K562 (cell line): Measurements from ENCODE around the gene TSPOAP1. TPM values are rescaled to one million over a fixed set of nuclear protein-coding genes. Genes with fewer than 3 reads are reported as not detected.

Source experiments
- ARHGAP35 ChIP-seq: fragments of 450-650 bp; IDR thresholded peaks from 2 replicates; pipeline ENCODE4 v1.6.1; 2018; ENCODE audit not compliant: partially characterized antibody
- BRF1 ChIP-seq: IDR thresholded peaks from 3 replicates; pipeline ENCODE4 v1.6.1; 2011; ENCODE audit warnings: borderline replicate concordance, mild to moderate bottlenecking; ENCODE audit not compliant: insufficient read length; ENCODE audit errors: extremely low read depth
- ETV6 ChIP-seq, 3 experiments: fragments of 150-350 bp in 1 of 3; sonication (generic) in 1 of 3; formaldehyde crosslinking in 1 of 3; IDR thresholded peaks; 2 replicates each; pipeline versions ENCODE4 v1.6.1 to v1.8.0; 2014 to 2022; ENCODE audit warnings: borderline replicate concordance in 2 of 3, low read depth in 2 of 3, antibody characterized with exemption in 1 of 3, low read length in 1 of 3, mild to moderate bottlenecking in 1 of 3, missing genetic modification reagents in 1 of 3
- GABPB2 ChIP-seq: fragments of 250-450 bp; sonication (Bioruptor Pico); conservative IDR thresholded peaks from 2 replicates; pipeline ENCODE4 v1.5.1; 2021; ENCODE audit warnings: mild to moderate bottlenecking
- GATAD2B ChIP-seq: fragments of 450-650 bp; IDR thresholded peaks from 2 replicates; pipeline ENCODE4 v1.6.1; 2017; ENCODE audit warnings: mild to moderate bottlenecking, borderline replicate concordance
- GTF2A2 ChIP-seq: IDR thresholded peaks from 2 replicates; pipeline ENCODE4 v1.6.1; 2016; ENCODE audit warnings: mild to moderate bottlenecking, missing genetic modification characterization, missing compliant biosample characterization
- HDGF ChIP-seq: fragments of 450-650 bp; IDR thresholded peaks from 2 replicates; pipeline ENCODE4 v1.6.1; 2016
- HLTF ChIP-seq: fragments of 450-650 bp; IDR thresholded peaks from 2 replicates; pipeline ENCODE4 v1.6.1; 2016
- KAT8 ChIP-seq: fragments of 450-650 bp; IDR thresholded peaks from 2 replicates; pipeline ENCODE4 v1.6.1; 2016; ENCODE audit warnings: low read depth, mild to moderate bottlenecking
- PTRF ChIP-seq: fragments of 450-650 bp; IDR thresholded peaks from 2 replicates; pipeline ENCODE4 v1.6.1; 2016; ENCODE audit warnings: mild to moderate bottlenecking, missing genetic modification characterization, missing compliant biosample characterization
- RB1 ChIP-seq: fragments of 450-650 bp; IDR thresholded peaks from 2 replicates; pipeline ENCODE4 v1.6.1; 2017; ENCODE audit warnings: low read depth, mild to moderate bottlenecking
- RBM22 ChIP-seq: fragments of 200-400 bp; formaldehyde crosslinking; IDR thresholded peaks from 2 replicates; pipeline ENCODE4 v1.6.1; 2018; ENCODE audit warnings: low read length, low read depth; ENCODE audit not compliant: poor library complexity, severe bottlenecking
- REST ChIP-seq, 2 experiments: fragments of 450-650 bp; formaldehyde crosslinking in 1 of 2; IDR thresholded peaks; 2 replicates each; pipeline versions ENCODE4 v1.4.0 to v1.6.1; 2014 to 2020; ENCODE audit warnings: mild to moderate bottlenecking in 2 of 2, borderline replicate concordance in 1 of 2, low read depth in 1 of 2
- RHOXF2B ChIP-seq: fragments of 250-450 bp; sonication (Bioruptor Pico); conservative IDR thresholded peaks from 2 replicates; pipeline ENCODE4 v1.5.1; 2021
- SIN3A ChIP-seq, 2 experiments: fragments of 150-350 bp in 1 of 2; IDR thresholded peaks; 2 replicates each; pipeline ENCODE4 v1.6.1; 2011 to 2016; ENCODE audit warnings: borderline replicate concordance in 2 of 2, low read depth in 2 of 2, low read length in 2 of 2, mild to moderate bottlenecking in 2 of 2, moderate library complexity in 2 of 2; ENCODE audit not compliant: control insufficient read depth in 1 of 2
- TFAM ChIP-seq: fragments of 250-450 bp; sonication (Bioruptor Pico); conservative IDR thresholded peaks from 2 replicates; pipeline ENCODE4 v1.5.0; 2021; ENCODE audit warnings: mild to moderate bottlenecking, moderate library complexity
- TRIM28 ChIP-seq: fragments of 450-650 bp; IDR thresholded peaks from 2 replicates; pipeline ENCODE4 v1.6.1; 2017
- XRCC4 ChIP-seq: IDR thresholded peaks from one replicate; pipeline ENCODE4 v1.6.1; 2011; ENCODE audit not compliant: insufficient read depth, insufficient read length; ENCODE audit errors: extremely low read depth
- ZNF239 ChIP-seq: fragments of 250-450 bp; sonication (Bioruptor Pico); IDR thresholded peaks from 2 replicates; pipeline ENCODE4 v1.4.0; 2020; ENCODE audit warnings: mild to moderate bottlenecking
- ZNF444 ChIP-seq: fragments of 250-450 bp; sonication (Bioruptor Pico); IDR thresholded peaks from 2 replicates; pipeline ENCODE4 v1.4.0; 2020; ENCODE audit warnings: mild to moderate bottlenecking, moderate library complexity
- ZNF780A ChIP-seq: fragments of 250-450 bp; sonication (Bioruptor Pico); IDR thresholded peaks from 2 replicates; pipeline ENCODE4 v1.5.0; 2021; ENCODE audit warnings: mild to moderate bottlenecking
- polyA plus RNA-seq, 8 experiments: library from polyadenylated mRNA; depleted of rRNA in 4 of 8; stranded (reverse) in 5 of 8; unstranded in 3 of 8; fragments of >200 nt; fragmentation: Nextera tagmentation in 2 of 8; fragmentation: Illumina TruSeq in 1 of 8; extraction: Ambion mirVana in 2 of 8; extraction: Trizol in 1 of 8; gene quantifications; 2 replicates each; pipeline versions ENCODE4 v1.2.1 to v1.2.3, GENCODE V29; 2011 to 2014; ENCODE audit warnings: inconsistent platforms in 1 of 8, missing spikeins in 1 of 8
- total RNA-seq, 7 experiments: library from RNA; depleted of rRNA in 6 of 7; stranded (reverse); fragments of >200 nt in 6 of 7; fragmentation: Illumina TruSeq in 2 of 7; extraction: Trizol in 2 of 7; gene quantifications; 2 replicates each; pipeline versions ENCODE4 v1.2.1 to v1.2.3, GENCODE V29; 2011 to 2021; ENCODE audit warnings: low replicate concordance in 1 of 7

TSPOAP1 gene
- total and polyA plus RNA-seq, 9 of the 15 experiments (the other 6 are each of a cell fraction or from before 2014, with no cell fraction given), result 0.87 to 3.9 (median 1.8) TPM; not detected in 2

DNA sequence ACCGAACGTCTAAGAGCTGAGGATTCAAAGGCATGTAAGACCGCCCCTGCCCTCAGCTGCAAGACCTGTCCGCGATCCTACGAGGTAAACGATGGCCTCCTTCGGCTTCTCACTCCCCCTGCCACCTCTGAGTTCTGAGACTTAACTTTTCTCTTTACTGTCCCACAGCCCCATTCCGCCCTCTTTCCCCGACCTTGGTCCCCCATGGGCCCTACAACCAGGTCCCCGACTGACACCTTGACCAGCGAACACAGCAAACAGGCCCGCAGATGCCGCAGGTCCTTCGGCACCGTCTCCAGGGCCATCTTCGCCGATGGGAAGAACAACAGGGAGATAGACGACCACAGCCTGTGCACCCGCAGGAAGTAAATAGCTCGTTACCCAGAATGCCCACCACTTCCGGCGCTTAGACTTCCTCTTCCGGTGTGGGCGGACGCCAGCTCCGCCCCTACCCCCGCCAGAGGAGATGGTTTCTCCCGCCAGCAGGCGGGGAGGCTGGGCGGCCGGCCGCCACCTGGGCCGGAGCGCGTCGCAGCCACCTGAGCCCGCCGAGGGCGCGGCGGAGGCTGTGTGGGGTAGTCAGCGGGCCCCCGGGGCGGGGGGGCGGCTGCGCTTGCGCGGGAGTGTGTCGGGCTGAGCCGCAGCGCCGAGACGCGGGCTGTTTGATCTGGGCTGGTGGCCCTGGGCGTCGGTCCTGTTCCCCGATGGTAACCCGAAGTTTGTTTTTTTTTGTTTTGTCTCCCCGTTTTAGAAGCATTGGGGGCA, 23.4 kb upstream of the TSPOAP1 start, which contains the start of gene SUPT4H1 (continued):
- TF ChIP-seq TRIM28 (no peak), BRF1 (no peak), RB1 (peak; percentile 97), ZNF780A (CRISPR knock-in tag) (no peak), ETV6 (IDR thresholded peaks at IDR 0.05; ENCODE audit: borderline replicate concordance in 1 of 2, low read depth in 2 of 2, low read length in 1 of 2) (peak; percentile 31 to 70; a peak in 1 of 4 replicates), ETV6 (CRISPR knock-in tag; IDR thresholded peaks at IDR 0.05; ENCODE audit: borderline replicate concordance) (no peak), GABPB2 (CRISPR knock-in tag) (no peak), ARHGAP35 (no peak), HDGF (no peak), GATAD2B (peak; percentile 68; the same call in 1 of the 2 replicates), HLTF (no peak), ZNF239 (CRISPR knock-in tag) (no peak), GTF2A2 (no peak), ZNF444 (no peak), RHOXF2B (no peak), REST (IDR thresholded peaks at IDR 0.05; ENCODE audit: borderline replicate concordance) (peak; percentile 61; the same call in 1 of the 2 replicates), REST (CRISPR knock-in tag; IDR thresholded peaks at IDR 0.05; ENCODE audit: low read depth) (no peak; the same call in 1 of the 2 replicates), RBM22 (no peak), TFAM (CRISPR knock-in tag) (no peak), SIN3A (IDR thresholded peaks at IDR 0.05; ENCODE audit: borderline replicate concordance in 2 of 2, control insufficient read depth in 1 of 2, low read depth in 2 of 2, low read length in 2 of 2) (peak; percentile 69 to 85; a peak in 3 of 4 replicates), XRCC4 (no peak), KAT8 (no peak), PTRF (tag) (no peak)
